Measurements from ENCODE around the gene TMUB2.

TMUB2 gene

GRCh38 chr17:44210342-44211192 lies 23.8 kb downstream of the TMUB2 start (continued):
- no peak for TF ChIP-seq ZNF664 (tag by site-specific recombination; IDR thresholded peaks at IDR 0.05)
- no peak for TF ChIP-seq PRDM10 (tag by site-specific recombination; IDR thresholded peaks at IDR 0.05)
- TF ChIP-seq ZNF792 (tag by site-specific recombination; IDR thresholded peaks at IDR 0.05), result no peak
- TF ChIP-seq ZNF654 (tag by site-specific recombination; IDR thresholded peaks at IDR 0.05; ENCODE audit: low read depth), result no peak
- peak; percentile 85 for TF ChIP-seq ZNF660 (tag by site-specific recombination; IDR thresholded peaks at IDR 0.05)
- no peak for TF ChIP-seq ZNF324 (tag by site-specific recombination; IDR thresholded peaks at IDR 0.05)
- TF ChIP-seq ZSCAN4 (tag by site-specific recombination; IDR thresholded peaks at IDR 0.05), result no peak
- TF ChIP-seq ZNF473 (tag by site-specific recombination; IDR thresholded peaks at IDR 0.05), result no peak
- no peak for TF ChIP-seq ZNF362 (tag by site-specific recombination; IDR thresholded peaks at IDR 0.05)
- no peak for TF ChIP-seq ZNF239 (tag by site-specific recombination; IDR thresholded peaks at IDR 0.05)
- TF ChIP-seq ZNF10 (tag by site-specific recombination; IDR thresholded peaks at IDR 0.05), result no peak
- no peak for TF ChIP-seq BCL11B (tag by site-specific recombination; IDR thresholded peaks at IDR 0.05; ENCODE audit: low read depth)
- TF ChIP-seq ZBTB26 (tag by site-specific recombination; optimal IDR thresholded peaks at IDR 0.05), result peak; percentile 45
- peak; percentile 22; the same call in 1 of the 2 replicates for TF ChIP-seq GLIS1 (tag by site-specific recombination; IDR thresholded peaks at IDR 0.05)
- 0 out of 2 replicates have a peak, but pooled peaks have one; percentile 21 for TF ChIP-seq ZNF76 (tag by site-specific recombination; IDR thresholded peaks at IDR 0.05; ENCODE audit: borderline replicate concordance, low read depth)
- no peak for TF ChIP-seq ZNF645 (tag by site-specific recombination; IDR thresholded peaks at IDR 0.05)
- no peak for TF ChIP-seq ZBTB17 (tag by site-specific recombination; IDR thresholded peaks at IDR 0.05)
- TF ChIP-seq ZNF274 (IDR thresholded peaks at IDR 0.05; ENCODE audit: low read length), result no peak
- TF ChIP-seq ZNF274 (tag by site-specific recombination; IDR thresholded peaks at IDR 0.05; ENCODE audit: borderline replicate concordance), result no peak
- TF ChIP-seq ZNF202 (tag by site-specific recombination; IDR thresholded peaks at IDR 0.05; ENCODE audit: borderline replicate concordance), result no peak
- TF ChIP-seq ZNF621 (tag by site-specific recombination; IDR thresholded peaks at IDR 0.05), result no peak
- TF ChIP-seq YY2 (tag by site-specific recombination; IDR thresholded peaks at IDR 0.05), result no peak
- no peak for TF ChIP-seq ZNF155 (tag by site-specific recombination; IDR thresholded peaks at IDR 0.05)
- no peak for TF ChIP-seq HOXA7 (CRISPR knock-in tag; IDR thresholded peaks at IDR 0.05; ENCODE audit: borderline replicate concordance)
- no peak for TF ChIP-seq ZBTB11 (tag by site-specific recombination; conservative IDR thresholded peaks at IDR 0.05; ENCODE audit: low read depth)
- TF ChIP-seq ZNF354C (tag by site-specific recombination; IDR thresholded peaks at IDR 0.05; ENCODE audit: borderline replicate concordance, low read depth), result no peak
- no peak for TF ChIP-seq ZNF610 (tag by site-specific recombination; IDR thresholded peaks at IDR 0.05; ENCODE audit: borderline replicate concordance)
- no peak for TF ChIP-seq ZNF121 (tag by site-specific recombination; IDR thresholded peaks at IDR 0.05)

Data from HEK293 (cell line).